HG02840 (cell line): ENCODE data around the gene CCDC175.

Source experiments
- ATAC-seq: cut with Tn5 transposase; IDR thresholded peaks from one replicate; pipeline ENCODE4 v1.9.1; 2021; ENCODE audit warnings: mild to moderate bottlenecking, moderate library complexity, moderate number of reproducible peaks; ENCODE audit not compliant: unreplicated experiment, low FRiP score

Gene CCDC175

GRCh38 chr14:59483363-59483762 is 93.2 kb downstream of the CCDC175 start:
- ATAC-seq: no peak

GRCh38 chr14:59482541-59483331 is 93.9 kb downstream of the CCDC175 start:
- ATAC-seq: no peak

- no peak for ATAC-seq
Measured at GRCh38 chr14:59481871-59482540, 94.6 kb downstream of the CCDC175 start.

- no peak for ATAC-seq
Measured at GRCh38 chr14:59481407-59481806, 95.2 kb downstream of the CCDC175 start.

- ATAC-seq: no peak
Measured at GRCh38 chr14:59480166-59480565, 96.4 kb downstream of the CCDC175 start.

- no peak for ATAC-seq
Measured at GRCh38 chr14:59478540-59478939, 98.1 kb downstream of the CCDC175 start.

- no peak for ATAC-seq
Measured at GRCh38 chr14:59475709-59476108, 100.9 kb downstream of the CCDC175 start.

- ATAC-seq: no peak
Measured at GRCh38 chr14:59474172-59474571, 102.4 kb downstream of the CCDC175 start.

GRCh38 chr14:59465316-59466135 is 111.1 kb downstream of the CCDC175 start, which contains the start of gene GPR135:
GPR135 (minus strand) TSS chr14:59465380; CDS start chr14:59465226, 154 bp downstream.
- peak; percentile 50 for ATAC-seq

- ATAC-seq: peak; percentile 64
Measured at GRCh38 chr14:59464486-59465315, 111.9 kb downstream of the CCDC175 start.

GRCh38 chr14:59463787-59464485 is 112.7 kb downstream of the CCDC175 start:
- ATAC-seq: no peak

GRCh38 chr14:59461891-59462290 is 114.7 kb downstream of the CCDC175 start:
- no peak for ATAC-seq

GRCh38 chr14:59460378-59460777 is 116.2 kb downstream of the CCDC175 start:
- ATAC-seq: no peak

GRCh38 chr14:59458486-59458885 is 118.1 kb downstream of the CCDC175 start:
- no peak for ATAC-seq

- no peak for ATAC-seq
Measured at GRCh38 chr14:59455411-59455810, 121.2 kb downstream of the CCDC175 start.
